ENCODE data around the gene ZNF808.
"Not testable (repeated sequence)": the region's sequence is repeated elsewhere in the genome, so short reads cannot be mapped to it uniquely, and the experiment has no call there.

Gene ZNF808

GRCh38 chr19:52536448-52536800 is 9.0 kb downstream of the ZNF808 start:
- peak; percentile 44 for DNase-seq

- DNase-seq, result not testable (repeated sequence)
Observed at GRCh38 chr19:52538815-52539214, 11.3 kb downstream of the ZNF808 start.

- DNase-seq, result not testable (repeated sequence)
Observed at GRCh38 chr19:52541176-52541575, 13.7 kb downstream of the ZNF808 start.

GRCh38 chr19:52541608-52542007 is 14.1 kb downstream of the ZNF808 start:
- DNase-seq, result no peak

- not testable (repeated sequence) for DNase-seq
Observed at GRCh38 chr19:52542541-52542940, 15.1 kb downstream of the ZNF808 start.

GRCh38 chr19:52542984-52543664 is 15.7 kb downstream of the ZNF808 start:
- no peak for DNase-seq

- DNase-seq, result no peak
Observed at GRCh38 chr19:52554216-52554971, 26.9 kb downstream of the ZNF808 start.

GRCh38 chr19:52557231-52557995 is 29.9 kb downstream of the ZNF808 start:
- DNase-seq, result no peak

GRCh38 chr19:52558732-52559445 is 31.4 kb downstream of the ZNF808 start:
- DNase-seq, result not testable (repeated sequence)

GRCh38 chr19:52561611-52562010 is 34.1 kb downstream of the ZNF808 start:
- not testable (repeated sequence) for DNase-seq

GRCh38 chr19:52566121-52566520 is 38.7 kb downstream of the ZNF808 start:
- DNase-seq, result no peak

GRCh38 chr19:52566588-52566987 is 39.1 kb downstream of the ZNF808 start:
- DNase-seq, result no peak

GRCh38 chr19:52567921-52568320 is 40.5 kb downstream of the ZNF808 start:
- DNase-seq, result no peak

- not testable (repeated sequence) for DNase-seq
Observed at GRCh38 chr19:52569638-52569999, 42.2 kb downstream of the ZNF808 start.

- peak; percentile 98 for DNase-seq
Observed at GRCh38 chr19:52570000-52570861, 42.8 kb downstream of the ZNF808 start, which contains the start of gene ZNF701. ZNF701 (plus strand) TSS chr19:52570287; CDS start chr19:52574148, 3,861 bp downstream.

GRCh38 chr19:52584736-52585440 is 57.4 kb downstream of the ZNF808 start:
- DNase-seq, result peak; percentile 68

GRCh38 chr19:52585604-52586003 is 58.1 kb downstream of the ZNF808 start:
- no peak for DNase-seq

GRCh38 chr19:52590728-52591127 is 63.3 kb downstream of the ZNF808 start:
- DNase-seq, result no peak

- no peak for DNase-seq
Observed at GRCh38 chr19:52592301-52592700, 64.8 kb downstream of the ZNF808 start.

- not testable (repeated sequence) for DNase-seq
Observed at GRCh38 chr19:52593441-52593840, 66.0 kb downstream of the ZNF808 start.

- no peak for DNase-seq
Observed at GRCh38 chr19:52599241-52599640, 71.8 kb downstream of the ZNF808 start.
